Bronchial epithelial cell (primary cell): ENCODE measurements around the gene LEPROT. TPM values are rescaled to one million over a fixed set of nuclear protein-coding genes. Genes with fewer than 3 reads are reported as not detected.
A peak's percentile ranks its signal among the peaks of the same experiment; 100 is the strongest.

Experiments used
- DNase-seq: peaks from one replicate; pipeline ENCODE4 v3.0.0-alpha.2; 2010; ENCODE audit warnings: low read depth
- FAIRE-seq: peaks from 2 replicates; lab custom pipeline; 2011; peaks lifted over from hg19 to GRCh38; lab: Jason Lieb, UNC
- H3K27me3 ChIP-seq: 2 replicates; pipeline ENCODE4 v1.5.1; 2011; ENCODE audit warnings: low read length; ENCODE audit not compliant: control insufficient read depth, insufficient read depth
- H3K36me3 ChIP-seq: 2 replicates; pipeline ENCODE4 v1.5.1; 2011; ENCODE audit warnings: low read length; ENCODE audit not compliant: control insufficient read depth, insufficient read depth
- H3K4me3 ChIP-seq: 2 replicates; pipeline ENCODE4 v1.5.1; 2011; ENCODE audit warnings: mild to moderate bottlenecking, low read depth, low read length, control low read depth
- CTCF ChIP-seq: IDR thresholded peaks from 2 replicates; pipeline ENCODE4 v1.5.1; 2011; ENCODE audit warnings: mild to moderate bottlenecking, moderate library complexity, low read length, control low read depth, inconsistent platforms; ENCODE audit not compliant: insufficient read depth, severe bottlenecking
- total RNA-seq: library from RNA; depleted of rRNA; stranded (reverse); fragments of >200 nt; gene quantifications from 2 replicates; pipeline ENCODE4 v1.2.1, GENCODE V29; 2014

Gene LEPROT
- total RNA-seq, 1 donor from 2014 or later = 27.9 TPM

GRCh38 chr1:65407877-65408276 is 12.6 kb upstream of the LEPROT start:
- H3K4me3 ChIP-seq = no peak overlapping the region
- TF ChIP-seq CTCF = no peak
- no peaks in the 10 kb centered on the region for H3K27me3 ChIP-seq
- no peak for FAIRE-seq
- no peaks in the 10 kb centered on the region for H3K36me3 ChIP-seq
- no peak for DNase-seq

- DNase-seq = no peak
- no peak for TF ChIP-seq CTCF
- no peak for FAIRE-seq
- Histone ChIP-seq H3K36me3 (no peaks in the 10 kb centered on the region), H3K27me3 (no peaks in the 10 kb centered on the region), H3K4me3 (no peak overlapping the region)
Observed at GRCh38 chr1:65409314-65409713, 11.2 kb upstream of the LEPROT start.

GRCh38 chr1:65409816-65410326 is 10.6 kb upstream of the LEPROT start:
- Histone ChIP-seq H3K36me3 (no peaks in the 10 kb centered on the region), H3K4me3 (no peak overlapping the region), H3K27me3 (no peaks in the 10 kb centered on the region)
- FAIRE-seq (no peak), DNase-seq (no peak)
- TF ChIP-seq CTCF = no peak

- peak; percentile 65 for DNase-seq
- no peak for FAIRE-seq
- H3K4me3 ChIP-seq = no peak overlapping the region
- H3K27me3 ChIP-seq = no peaks in the 10 kb centered on the region
- TF ChIP-seq CTCF = no peak
- H3K36me3 ChIP-seq = no peaks in the 10 kb centered on the region
Observed at GRCh38 chr1:65412256-65412983, 8.0 kb upstream of the LEPROT start.

GRCh38 chr1:65412984-65413375 is 7.5 kb upstream of the LEPROT start:
- Histone ChIP-seq H3K27me3 (no peaks in the 10 kb centered on the region), H3K36me3 (no peaks in the 10 kb centered on the region), H3K4me3 (no peak overlapping the region)
- no peak for DNase-seq
- FAIRE-seq = no peak
- TF ChIP-seq CTCF = no peak
